Activated CD8-positive, alpha-beta memory T cell treated with anti-CD3 and anti-CD28 coated beads, Interleukin-2, amount 50 U/mL, for 1 hour (primary cell): ENCODE results near the gene GGTLC1.
A peak's percentile ranks its signal among the peaks of the same experiment; 100 is the strongest.

Source experiments
- DNase-seq: peaks from one replicate; pipeline ENCODE4 v3.0.0-alpha.2; 2020; ENCODE audit errors: extremely low read depth

Gene GGTLC1

DNA sequence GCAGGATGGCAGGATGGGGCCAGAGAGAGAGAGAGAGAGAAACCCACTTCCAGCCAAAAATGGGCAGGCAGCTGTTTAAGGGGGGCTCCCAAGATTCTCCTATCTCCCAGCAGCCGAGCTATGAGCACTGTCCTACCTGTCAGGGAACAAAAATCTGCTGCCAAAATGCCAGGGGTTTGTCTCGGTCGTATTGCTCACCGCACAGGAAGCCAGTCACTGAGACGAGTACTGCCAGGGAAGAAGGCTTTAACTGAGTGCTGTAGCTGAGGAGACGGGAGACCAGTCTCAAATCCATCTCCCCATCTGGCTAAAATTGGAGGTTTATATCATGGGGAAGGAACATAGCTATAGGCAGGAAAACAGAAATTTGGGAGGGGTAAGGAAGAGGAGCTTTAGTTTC lies 22.3 kb downstream of the GGTLC1 start:
- DNase-seq = no peak

DNA sequence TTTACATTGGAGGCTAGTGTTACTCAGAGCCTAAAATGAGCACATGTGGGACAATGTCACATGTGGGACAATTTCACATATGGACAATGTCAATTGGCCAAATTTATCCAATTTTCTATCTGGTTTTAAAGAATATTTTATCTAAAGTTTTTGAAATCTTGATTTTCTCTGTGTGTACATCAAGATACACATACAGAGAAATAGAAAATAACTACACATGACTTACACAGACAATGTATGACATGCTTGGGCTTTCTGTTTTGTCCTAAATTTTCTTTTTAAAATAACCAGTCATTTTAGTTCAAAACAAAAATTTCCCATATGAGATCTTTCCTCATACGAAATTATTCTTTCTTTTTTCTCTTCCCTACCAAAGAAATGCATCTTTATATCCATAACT lies 24.6 kb downstream of the GGTLC1 start:
- no peak for DNase-seq

DNA sequence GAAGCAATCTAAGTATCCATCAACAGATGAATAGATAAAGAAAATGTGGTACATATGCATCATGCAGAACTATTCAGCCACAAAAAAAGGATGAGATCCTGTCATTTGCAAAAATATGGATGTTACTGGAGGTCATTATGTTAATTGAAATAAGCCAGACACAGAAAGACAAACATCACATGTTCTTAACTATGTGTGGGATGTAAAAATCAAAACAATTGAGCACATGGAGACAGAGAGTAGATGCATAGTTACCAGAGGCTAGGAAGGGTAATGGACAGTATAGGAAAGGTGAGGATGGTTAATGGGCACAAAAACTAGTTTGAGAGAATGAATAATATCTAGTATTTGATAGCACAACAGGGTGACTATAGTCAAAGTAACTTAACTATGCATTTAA lies 26.3 kb downstream of the GGTLC1 start:
- DNase-seq = no peak

DNA sequence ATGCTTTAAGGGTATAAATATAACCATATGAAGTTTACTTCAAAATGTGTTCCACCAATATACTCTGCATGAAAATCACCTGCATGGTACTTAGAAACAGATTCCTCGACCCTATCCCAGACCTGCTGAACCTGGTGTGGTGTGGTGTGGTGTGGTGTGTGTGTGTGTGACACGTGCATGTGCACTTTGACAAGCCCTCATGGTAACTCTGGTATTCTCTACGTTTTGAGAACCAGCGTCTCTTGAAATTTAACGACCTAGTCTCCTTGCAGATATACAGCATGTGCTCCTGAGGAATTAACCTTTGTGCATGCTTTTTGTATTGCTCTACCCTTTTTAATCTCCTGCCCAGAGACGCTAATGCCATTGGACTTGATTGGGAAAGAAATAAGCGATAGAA lies 29.5 kb downstream of the GGTLC1 start:
- DNase-seq = no peak

DNA sequence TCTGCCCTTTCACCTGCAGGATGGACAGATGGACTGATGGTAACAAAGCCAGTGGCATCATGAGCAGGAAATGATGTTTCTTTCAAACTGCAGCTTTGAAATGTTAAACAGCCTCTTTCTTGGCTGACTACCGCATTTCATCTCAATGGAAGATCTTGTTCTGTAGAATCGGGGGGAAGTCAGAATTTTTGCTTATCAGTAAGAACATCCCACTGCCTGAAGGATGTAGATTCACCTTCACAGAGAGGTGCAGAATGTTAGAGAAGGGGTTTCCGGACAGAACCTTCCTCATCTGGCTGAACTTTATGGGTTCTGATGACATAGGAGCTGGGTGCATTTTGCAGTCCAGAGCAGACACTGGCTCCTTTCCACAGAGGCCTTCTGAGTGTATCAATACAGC lies 32.7 kb downstream of the GGTLC1 start:
- no peak for DNase-seq

DNA sequence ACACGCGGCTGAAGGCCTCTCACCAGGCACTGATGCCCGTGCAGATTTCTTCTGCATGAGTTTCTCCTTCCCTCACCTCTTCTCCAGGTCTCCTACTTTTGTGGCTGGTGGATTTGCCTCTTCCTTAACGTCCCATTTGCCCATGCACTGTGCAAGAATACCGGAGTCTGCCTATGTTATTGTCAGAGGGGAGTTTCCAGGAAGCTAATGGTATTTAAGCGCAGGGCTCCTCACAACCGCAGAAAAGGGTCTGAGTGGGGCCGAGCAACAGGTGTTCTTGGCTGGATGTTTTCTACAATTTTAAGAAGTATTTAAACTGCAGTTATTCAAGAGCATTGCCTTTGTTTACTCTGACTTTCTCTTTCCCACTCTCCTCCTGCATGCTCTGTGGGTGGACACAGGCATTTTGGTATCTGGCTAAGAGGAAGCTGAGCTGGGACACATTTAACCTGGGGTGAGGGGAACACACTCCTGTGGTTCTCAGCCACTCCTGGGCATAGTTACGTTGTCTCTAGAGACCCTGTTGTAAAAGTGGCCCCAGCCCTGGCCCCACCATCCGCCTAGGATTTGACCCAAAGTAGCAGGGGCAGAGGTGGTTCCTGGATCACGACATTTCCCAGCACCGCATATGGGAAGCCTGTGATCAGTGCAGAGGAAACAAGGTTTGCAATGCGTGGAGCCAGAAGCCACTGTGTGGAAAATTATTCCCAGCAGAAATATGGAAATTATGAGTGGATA lies 34.4 kb downstream of the GGTLC1 start:
- no peak for DNase-seq

DNA sequence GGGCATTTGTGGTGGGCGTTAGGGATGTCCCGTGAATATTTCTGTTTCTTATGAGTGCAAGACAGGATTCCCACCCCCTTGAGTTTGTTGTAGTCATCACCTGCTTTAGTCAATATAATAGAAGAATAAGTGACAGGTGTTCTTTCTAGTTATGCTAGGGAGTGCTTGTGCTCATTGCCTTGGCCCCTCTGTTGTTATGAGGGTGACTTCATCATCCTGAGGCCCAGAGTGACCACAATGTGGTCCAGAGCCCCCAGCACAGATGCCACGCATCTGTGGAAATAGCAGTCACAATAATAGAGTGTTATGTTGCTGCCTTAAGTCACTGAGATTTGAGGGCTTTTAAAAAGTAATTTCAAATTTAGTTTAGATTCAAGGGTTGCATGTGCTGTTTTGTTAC lies 42.4 kb downstream of the GGTLC1 start:
- DNase-seq = no peak

DNA sequence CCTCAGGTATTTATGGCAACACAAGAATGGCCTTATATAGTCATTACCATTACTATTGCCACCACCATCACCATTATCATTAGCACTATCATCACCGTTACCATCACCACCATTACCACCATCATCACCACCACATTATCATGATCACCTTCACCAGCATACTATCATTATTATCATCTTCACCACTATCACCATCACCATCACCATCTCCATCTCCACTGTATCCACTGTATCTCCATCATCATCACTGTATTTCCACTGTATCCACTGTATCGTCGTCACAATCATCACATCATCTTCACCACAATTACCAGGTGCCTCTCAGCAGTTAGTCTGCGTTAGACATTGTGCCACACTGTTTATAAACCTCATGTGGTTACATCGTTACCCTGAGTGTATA lies 45.3 kb downstream of the GGTLC1 start:
- no peak for DNase-seq

DNA sequence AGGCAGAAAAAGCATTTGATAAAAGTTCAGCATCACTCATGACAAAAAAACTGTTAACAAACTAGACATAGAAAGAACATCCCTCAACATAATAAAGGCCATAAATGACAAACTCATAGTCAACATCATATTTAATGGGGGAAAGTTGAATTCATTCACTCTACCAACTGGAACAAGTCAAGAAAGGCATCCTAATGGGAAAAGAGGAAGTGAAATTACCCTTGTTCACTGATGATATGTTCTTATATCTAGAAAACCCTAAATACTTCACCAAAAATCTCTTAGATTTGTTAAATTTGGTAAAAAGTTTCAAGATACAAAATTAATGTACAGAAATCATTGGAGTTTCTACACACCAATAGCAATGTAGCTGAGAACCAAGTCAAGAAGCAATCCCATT lies 48.9 kb downstream of the GGTLC1 start:
- no peak for DNase-seq

DNA sequence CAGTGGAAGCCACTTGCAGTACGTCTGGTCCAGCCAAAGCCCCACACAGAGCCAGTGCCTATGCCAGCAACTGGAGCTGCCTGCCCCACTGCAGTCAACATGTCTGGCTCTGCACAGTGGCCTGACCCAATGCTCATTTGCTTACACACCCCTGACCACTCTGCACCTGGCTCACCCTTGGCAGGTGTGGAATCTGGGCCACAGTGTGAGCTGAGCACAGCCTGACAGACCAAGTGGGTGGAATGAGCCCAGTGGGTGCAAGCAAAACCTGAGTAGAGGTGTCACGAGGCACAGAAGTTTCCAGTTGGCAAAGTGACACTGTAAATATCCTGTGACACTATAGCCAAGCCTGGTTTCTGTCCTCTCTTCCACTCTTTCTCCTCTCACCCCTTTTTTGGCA lies 49.5 kb downstream of the GGTLC1 start:
- no peak for DNase-seq

DNA sequence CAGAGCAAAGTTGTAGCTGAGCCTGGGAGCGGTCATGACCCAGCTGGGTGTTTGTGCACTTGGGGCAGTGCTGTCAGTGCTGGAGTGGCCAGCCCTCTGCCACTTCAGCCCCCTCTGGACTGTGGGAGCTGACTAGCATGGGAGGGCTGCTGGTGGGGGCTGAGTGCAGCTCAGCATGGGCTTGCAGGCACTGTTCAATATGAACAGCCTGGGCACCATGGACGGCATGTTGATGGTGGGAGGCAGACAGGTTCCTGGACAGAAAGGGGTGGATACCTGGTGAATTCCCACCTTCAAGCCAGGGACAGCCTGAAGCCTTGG lies 50.5 kb downstream of the GGTLC1 start:
- DNase-seq = no peak

DNA sequence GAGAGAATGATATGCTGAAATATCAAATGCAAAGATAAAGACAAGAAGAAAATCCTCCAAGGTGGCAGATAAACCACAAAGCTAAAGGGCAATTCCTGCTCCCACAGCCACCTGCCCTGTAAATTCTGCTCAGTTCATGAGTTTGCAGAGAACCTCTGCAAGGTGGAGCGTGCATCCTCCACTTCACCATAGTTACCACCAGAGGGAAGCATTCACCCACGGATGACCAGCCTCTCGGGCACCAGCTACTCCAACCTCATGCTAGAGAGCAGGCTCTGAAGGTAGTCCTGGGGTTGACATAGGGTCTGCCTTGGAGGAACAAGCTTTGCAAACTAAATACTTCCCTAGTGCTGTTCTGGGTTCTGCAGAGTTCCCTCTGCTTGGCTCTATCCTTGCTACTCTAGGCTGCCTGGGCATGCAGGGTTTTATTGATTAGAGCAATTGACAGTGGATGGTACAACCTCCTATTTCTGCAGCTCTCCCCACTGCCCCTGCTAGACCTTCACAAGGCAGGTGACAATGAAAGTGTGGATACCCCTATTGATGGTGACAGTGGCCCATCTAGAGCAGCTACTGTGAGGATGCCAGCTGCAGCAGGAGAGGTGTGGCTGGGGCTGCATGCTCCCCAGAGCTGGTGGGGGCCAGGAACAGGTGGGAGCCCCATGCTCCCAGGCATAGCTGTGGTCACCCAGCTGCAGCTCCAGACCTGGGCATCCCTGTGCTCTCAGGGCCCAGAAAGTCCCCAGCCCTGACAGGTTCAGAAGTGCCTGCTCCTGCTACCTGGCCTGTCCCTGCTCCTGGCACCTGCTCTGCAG lies 51.1 kb downstream of the GGTLC1 start:
- DNase-seq = peak; percentile 31
